Activated CD8-positive, alpha-beta memory T cell treated with anti-CD3 and anti-CD28 coated beads, Interleukin-2, amount 10 ng/mL, durations not matched to agents 7 days and 5 days (primary cell): Measurements from ENCODE around the gene TNFSF13. TPM values are rescaled to one million over a fixed set of nuclear protein-coding genes. Genes with fewer than 3 reads are reported as not detected.

Experiments used
- ATAC-seq: fragments of 150-1000 bp; cut with Tn5 transposase; one replicate; pipeline ENCODE4 v1.10.0; 2021; ENCODE audit warnings: moderate library complexity
- CTCF ChIA-PET: fragments of 350-600 bp; sonication (Branson Sonifier 250); formaldehyde crosslinking; loops from one replicate; lab custom pipeline; 2021; ENCODE audit warnings: antibody characterized with exemption; lab: Charles Lee
- DNase-seq: peaks from one replicate; pipeline ENCODE4 v3.0.0-alpha.2; 2020
- H3K27ac Mint-ChIP-seq: one replicate; pipeline ENCODE4 v1.8.0; 2021; ENCODE audit warnings: mild to moderate bottlenecking, mixed read lengths
- H3K27me3 Mint-ChIP-seq: one replicate; pipeline ENCODE4 v1.8.0; 2021; ENCODE audit warnings: mixed read lengths
- H3K36me3 Mint-ChIP-seq: one replicate; pipeline ENCODE4 v1.8.0; 2021; ENCODE audit warnings: mild to moderate bottlenecking, mixed read lengths
- H3K4me1 Mint-ChIP-seq: one replicate; pipeline ENCODE4 v1.8.0; 2021; ENCODE audit warnings: mixed read lengths
- H3K4me3 Mint-ChIP-seq: one replicate; pipeline ENCODE4 v1.8.0; 2021; ENCODE audit warnings: mild to moderate bottlenecking, moderate library complexity, mixed read lengths
- H3K9me3 Mint-ChIP-seq: one replicate; pipeline ENCODE4 v1.8.0; 2022; ENCODE audit warnings: low read depth, mixed read lengths
- total RNA-seq, 2 experiments: library from RNA; stranded (reverse); gene quantifications; one replicate each; pipeline ENCODE4 v1.2.3, GENCODE V29; 2021

Gene TNFSF13
- total RNA-seq, 2 experiments from 2014 or later = 2.2 to 2.5 TPM

DNA sequence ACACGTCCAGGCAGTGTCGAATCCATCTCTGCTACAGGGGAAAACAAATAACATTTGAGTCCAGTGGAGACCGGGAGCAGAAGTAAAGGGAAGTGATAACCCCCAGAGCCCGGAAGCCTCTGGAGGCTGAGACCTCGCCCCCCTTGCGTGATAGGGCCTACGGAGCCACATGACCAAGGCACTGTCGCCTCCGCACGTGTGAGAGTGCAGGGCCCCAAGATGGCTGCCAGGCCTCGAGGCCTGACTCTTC lies 13.7 kb downstream of the TNFSF13 start:
- Mint-ChIP-seq H3K4me1 (peaks cover 46% of the 10 kb centered on the region), H3K9me3 (no peaks in the 10 kb centered on the region), H3K27ac (peak overlapping the region; percentile 99), H3K27me3 (no peaks in the 10 kb centered on the region), H3K36me3 (peaks cover 59% of the 10 kb centered on the region), H3K4me3 (peak overlapping the region; percentile 95)
- CTCF ChIA-PET = interaction anchor here (1.1 to 3.2 kb wide), 3 partner anchors 9 to 136 kb away, joined by 3 to 19 read pairs (median 6); partner anchors contain the start of gene SENP3
- ATAC-seq (peak; percentile 88), DNase-seq (no peak)

DNA sequence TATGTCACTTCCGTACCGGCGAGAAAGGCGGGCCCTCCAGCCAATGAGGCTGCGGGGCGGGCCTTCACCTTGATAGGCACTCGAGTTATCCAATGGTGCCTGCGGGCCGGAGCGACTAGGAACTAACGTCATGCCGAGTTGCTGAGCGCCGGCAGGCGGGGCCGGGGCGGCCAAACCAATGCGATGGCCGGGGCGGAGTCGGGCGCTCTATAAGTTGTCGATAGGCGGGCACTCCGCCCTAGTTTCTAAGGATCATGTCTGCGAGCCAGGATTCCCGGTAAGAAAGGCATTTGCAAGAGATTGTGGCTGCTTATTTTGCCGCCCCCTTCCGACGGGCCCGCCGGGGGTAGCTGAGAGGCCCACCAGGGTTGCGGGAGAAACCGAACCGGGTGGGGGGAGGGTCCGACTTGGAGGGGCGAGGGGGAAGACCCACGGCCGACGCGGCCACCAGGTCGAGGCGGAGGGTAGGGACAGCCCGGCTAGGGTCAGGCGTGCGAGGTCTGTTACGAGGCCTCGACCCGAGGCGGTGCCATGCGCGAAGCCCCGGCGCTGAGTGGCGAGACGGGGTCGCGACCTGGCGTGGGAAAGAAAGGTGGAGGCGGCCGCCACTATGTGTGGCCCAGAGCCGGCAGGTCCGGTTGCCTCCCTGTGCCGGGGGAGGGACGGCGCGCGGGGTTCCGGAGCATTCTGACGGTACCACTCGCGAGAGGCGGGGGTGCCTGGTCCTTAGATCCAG lies 14.2 kb downstream of the TNFSF13 start:
- Mint-ChIP-seq H3K27me3 (no peaks in the 10 kb centered on the region), H3K27ac (peak overlapping the region; percentile 97), H3K4me1 (peaks cover 51% of the 10 kb centered on the region), H3K36me3 (peaks cover 61% of the 10 kb centered on the region), H3K9me3 (no peaks in the 10 kb centered on the region), H3K4me3 (peak overlapping the region; percentile 95)
- peak; percentile 100 for DNase-seq
- CTCF ChIA-PET = interaction anchor here (1.1 to 3.2 kb wide), 7 partner anchors 8 to 137 kb away, joined by 3 to 19 read pairs (median 11); partner anchors contain the start of genes MPDU1, SENP3 and SOX15
- ATAC-seq = peak; percentile 9

DNA sequence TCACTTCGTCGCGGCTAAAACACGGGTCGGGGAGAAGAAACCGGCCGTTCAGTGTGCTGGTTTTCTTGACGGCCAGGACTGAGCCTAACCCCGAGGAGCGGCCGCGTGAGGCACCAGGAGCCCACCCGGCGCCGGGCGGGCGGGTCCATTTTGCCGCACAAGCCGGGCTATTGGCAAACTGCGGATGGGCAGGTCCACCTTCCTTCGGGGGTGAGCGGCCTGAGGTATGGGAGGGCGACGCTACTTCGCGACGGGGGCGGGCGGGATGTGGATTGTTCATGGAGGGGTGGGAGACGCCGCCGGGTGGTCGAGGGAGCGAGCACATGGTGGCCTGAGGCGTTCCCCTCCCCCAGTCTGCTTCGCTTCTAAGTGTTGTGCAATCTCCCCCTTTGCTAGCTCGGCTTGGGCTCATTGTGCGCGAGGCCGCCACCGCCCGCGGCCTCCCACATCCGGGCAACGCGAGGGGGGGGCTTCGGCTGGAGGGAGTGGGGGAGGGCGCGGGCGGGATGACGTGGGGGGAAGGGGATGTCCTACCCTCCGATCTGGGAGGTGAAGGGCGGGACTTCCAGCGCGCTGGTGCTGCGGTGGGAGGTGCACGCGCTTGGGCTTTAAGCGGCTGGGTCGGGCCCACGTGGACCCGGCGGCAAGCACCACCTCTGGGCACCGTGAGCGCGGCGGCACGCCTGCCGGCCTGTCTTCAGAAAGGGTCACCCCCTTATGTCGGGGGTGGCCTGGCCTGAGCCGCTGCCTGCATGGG lies 15.0 kb downstream of the TNFSF13 start:
- H3K27ac Mint-ChIP-seq = peak overlapping the region; percentile 97
- peak; percentile 32 for ATAC-seq
- no peaks in the 10 kb centered on the region for H3K27me3 Mint-ChIP-seq
- CTCF ChIA-PET = interaction anchor here (1.4 to 3.1 kb wide), 5 partner anchors 11 to 218 kb away, joined by 5 to 15 read pairs (median 11); partner anchors contain the start of genes MPDU1, SENP3, SOX15 and TMEM95
- H3K4me1 Mint-ChIP-seq = peaks cover 59% of the 10 kb centered on the region
- peaks cover 68% of the 10 kb centered on the region for H3K36me3 Mint-ChIP-seq
- peak; percentile 96 for DNase-seq
- H3K9me3 Mint-ChIP-seq = no peaks in the 10 kb centered on the region
- peak overlapping the region; percentile 95 for H3K4me3 Mint-ChIP-seq

DNA sequence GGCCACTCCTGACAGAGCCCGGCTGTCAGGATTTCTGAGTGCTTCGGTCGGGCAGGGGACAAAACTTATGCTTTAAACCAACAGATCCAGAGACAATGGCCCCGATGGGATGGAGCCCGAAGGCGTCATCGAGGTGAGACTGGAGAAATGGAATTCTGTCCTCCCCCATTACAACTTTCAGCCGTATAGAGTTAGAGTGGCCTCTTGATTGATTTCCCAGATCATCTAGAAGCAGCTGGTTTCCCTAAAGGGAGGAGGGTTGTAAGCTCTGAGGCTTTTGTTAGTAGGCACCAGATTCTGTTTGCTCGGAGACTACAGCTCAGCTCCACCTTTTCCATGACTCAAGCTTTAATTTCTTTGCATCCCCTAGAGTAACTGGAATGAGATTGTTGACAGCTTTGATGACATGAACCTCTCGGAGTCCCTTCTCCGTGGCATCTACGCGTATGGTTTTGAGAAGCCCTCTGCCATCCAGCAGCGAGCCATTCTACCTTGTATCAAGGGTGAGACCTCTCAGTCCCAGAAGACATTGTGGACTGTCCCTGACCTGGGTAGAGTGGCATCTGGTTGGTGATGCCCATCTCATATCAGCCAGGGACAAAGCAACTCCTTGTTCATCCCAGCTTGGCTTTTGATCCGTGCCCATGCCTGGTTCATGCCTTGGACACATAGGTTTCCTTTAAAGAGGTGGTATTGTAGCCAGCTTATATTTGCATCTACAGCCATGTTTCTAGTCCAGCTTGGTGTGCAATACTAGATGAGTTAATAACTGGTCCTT lies 15.8 kb downstream of the TNFSF13 start:
- Mint-ChIP-seq H3K36me3 (peaks cover 72% of the 10 kb centered on the region), H3K4me3 (peak overlapping the region; percentile 95), H3K27ac (peak overlapping the region; percentile 66), H3K9me3 (no peaks in the 10 kb centered on the region), H3K27me3 (no peaks in the 10 kb centered on the region), H3K4me1 (peaks cover 67% of the 10 kb centered on the region)
- ATAC-seq (no peak), DNase-seq (peak; percentile 39)
- CTCF ChIA-PET = interaction anchor here (1.4 to 3.1 kb wide), 5 partner anchors 10 to 219 kb away, joined by 5 to 15 read pairs (median 11); partner anchors contain the start of genes MPDU1, SENP3, SOX15 and TMEM95

DNA sequence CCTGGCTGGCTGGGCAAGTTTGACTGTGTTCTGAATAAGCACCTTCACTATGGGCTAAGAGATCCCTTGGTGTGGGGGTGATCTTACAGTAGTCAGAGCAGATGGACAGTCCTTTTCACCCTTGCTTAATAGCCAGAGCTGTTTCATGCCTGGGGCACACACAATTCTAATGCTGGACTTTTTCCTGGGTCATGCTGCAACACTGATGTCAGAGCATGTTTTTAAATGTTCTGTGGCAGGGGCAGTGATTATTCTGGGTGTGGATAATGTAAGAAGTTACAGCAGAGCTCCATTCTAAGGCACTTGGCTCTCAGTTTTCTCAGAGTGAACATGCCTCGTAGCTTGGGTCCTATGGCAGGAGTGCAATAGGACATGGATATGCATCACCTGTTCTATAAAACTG lies 16.9 kb downstream of the TNFSF13 start:
- H3K27me3 Mint-ChIP-seq = no peaks in the 10 kb centered on the region
- H3K4me3 Mint-ChIP-seq = peak overlapping the region; percentile 95
- ATAC-seq (no peak), DNase-seq (no peak)
- peak overlapping the region; percentile 66 for H3K27ac Mint-ChIP-seq
- CTCF ChIA-PET = interaction anchor here (1.0 to 3.1 kb wide), 5 partner anchors 8 to 251 kb away, joined by 3 to 14 read pairs (median 3); partner anchors contain the start of genes MPDU1, SENP3 and SOX15
- no peaks in the 10 kb centered on the region for H3K9me3 Mint-ChIP-seq
- H3K4me1 Mint-ChIP-seq = peaks cover 72% of the 10 kb centered on the region
- peaks cover 73% of the 10 kb centered on the region for H3K36me3 Mint-ChIP-seq

DNA sequence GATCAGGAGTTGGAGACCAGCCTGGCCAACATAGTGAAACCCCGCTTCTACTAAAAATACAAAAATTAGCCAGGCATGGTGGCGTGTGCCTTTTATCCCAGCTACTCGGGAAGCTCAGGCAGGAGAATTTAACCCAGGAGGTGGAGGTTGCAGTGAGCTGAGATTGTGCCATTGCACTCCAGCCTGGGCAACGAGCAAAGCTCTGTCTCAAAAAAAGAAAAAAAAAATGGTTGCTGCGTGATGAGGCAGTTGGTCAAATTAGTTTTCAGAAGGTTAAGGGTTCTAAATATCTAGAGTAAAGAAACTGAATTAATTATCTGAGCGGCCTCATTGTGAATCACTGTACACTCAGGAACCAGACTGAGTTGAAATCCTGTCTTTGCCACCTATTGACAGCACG lies 17.4 kb downstream of the TNFSF13 start:
- no peak for DNase-seq
- ATAC-seq = no peak
- peaks cover 77% of the 10 kb centered on the region for H3K4me1 Mint-ChIP-seq
- peak overlapping the region; percentile 66 for H3K27ac Mint-ChIP-seq
- no peaks in the 10 kb centered on the region for H3K9me3 Mint-ChIP-seq
- no peaks in the 10 kb centered on the region for H3K27me3 Mint-ChIP-seq
- peak overlapping the region; percentile 95 for H3K4me3 Mint-ChIP-seq
- CTCF ChIA-PET = interaction anchor here (1.0 to 3.1 kb wide), 4 partner anchors 7 to 251 kb away, joined by 3 to 14 read pairs (median 3); partner anchors contain the start of genes MPDU1 and SENP3
- H3K36me3 Mint-ChIP-seq = peaks cover 73% of the 10 kb centered on the region

DNA sequence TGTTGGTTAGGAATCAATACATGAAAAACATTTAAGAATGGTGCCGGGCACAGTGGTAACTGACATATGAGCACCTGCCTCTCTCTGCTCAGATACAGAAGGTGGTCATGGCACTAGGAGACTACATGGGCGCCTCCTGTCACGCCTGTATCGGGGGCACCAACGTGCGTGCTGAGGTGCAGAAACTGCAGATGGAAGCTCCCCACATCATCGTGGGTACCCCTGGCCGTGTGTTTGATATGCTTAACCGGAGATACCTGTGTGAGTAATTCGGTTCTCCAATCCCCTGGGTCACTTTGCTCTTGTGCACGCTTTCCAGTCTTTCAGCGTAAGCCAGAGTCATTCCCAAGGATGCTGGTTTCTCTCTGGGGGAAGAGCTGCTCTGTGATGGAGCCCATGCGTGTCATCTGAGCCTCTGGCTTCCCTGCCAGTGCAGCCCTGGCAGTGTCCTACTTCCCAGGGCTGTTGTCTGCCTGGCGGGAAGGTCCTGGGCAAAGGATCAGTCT lies 17.9 kb downstream of the TNFSF13 start:
- H3K4me1 Mint-ChIP-seq = peaks cover 78% of the 10 kb centered on the region
- H3K9me3 Mint-ChIP-seq = no peaks in the 10 kb centered on the region
- peaks cover 73% of the 10 kb centered on the region for H3K36me3 Mint-ChIP-seq
- peak overlapping the region; percentile 66 for H3K27ac Mint-ChIP-seq
- DNase-seq = peak; percentile 40
- H3K4me3 Mint-ChIP-seq = peak overlapping the region; percentile 95
- CTCF ChIA-PET = interaction anchor here (0.7 to 1.5 kb wide), 3 partner anchors 35 to 252 kb away, joined by 3 read pairs; no protein-coding TSS in a partner anchor
- no peak for ATAC-seq
- no peaks in the 10 kb centered on the region for H3K27me3 Mint-ChIP-seq

DNA sequence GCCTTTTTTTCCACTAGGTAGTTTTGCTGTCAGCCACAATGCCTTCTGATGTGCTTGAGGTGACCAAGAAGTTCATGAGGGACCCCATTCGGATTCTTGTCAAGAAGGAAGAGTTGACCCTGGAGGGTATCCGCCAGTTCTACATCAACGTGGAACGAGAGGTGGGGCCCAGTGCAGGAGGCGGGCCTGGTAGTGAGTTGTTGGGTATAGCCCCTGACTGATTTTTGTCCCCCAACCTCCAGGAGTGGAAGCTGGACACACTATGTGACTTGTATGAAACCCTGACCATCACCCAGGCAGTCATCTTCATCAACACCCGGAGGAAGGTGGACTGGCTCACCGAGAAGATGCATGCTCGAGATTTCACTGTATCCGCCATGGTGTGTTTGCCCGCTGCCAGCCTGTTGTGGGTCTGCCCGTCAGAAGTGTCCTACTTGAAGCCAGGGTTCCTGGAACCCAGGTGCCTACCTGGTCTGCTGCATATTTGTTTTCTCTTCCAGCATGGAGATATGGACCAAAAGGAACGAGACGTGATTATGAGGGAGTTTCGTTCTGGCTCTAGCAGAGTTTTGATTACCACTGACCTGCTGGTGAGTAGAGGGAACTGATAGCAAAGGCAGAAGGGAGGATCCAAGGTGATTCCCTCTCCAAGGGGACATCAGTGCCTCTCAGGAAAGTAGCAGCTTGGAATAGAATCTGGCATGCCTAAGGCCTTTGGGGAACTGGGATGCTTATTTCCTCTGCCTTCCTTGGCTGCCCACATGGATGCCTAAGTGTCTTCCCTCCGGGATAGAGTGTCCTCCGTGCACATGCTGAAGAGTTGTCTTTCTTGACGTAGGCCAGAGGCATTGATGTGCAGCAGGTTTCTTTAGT lies 19.0 kb downstream of the TNFSF13 start:
- ATAC-seq = no peak

DNA sequence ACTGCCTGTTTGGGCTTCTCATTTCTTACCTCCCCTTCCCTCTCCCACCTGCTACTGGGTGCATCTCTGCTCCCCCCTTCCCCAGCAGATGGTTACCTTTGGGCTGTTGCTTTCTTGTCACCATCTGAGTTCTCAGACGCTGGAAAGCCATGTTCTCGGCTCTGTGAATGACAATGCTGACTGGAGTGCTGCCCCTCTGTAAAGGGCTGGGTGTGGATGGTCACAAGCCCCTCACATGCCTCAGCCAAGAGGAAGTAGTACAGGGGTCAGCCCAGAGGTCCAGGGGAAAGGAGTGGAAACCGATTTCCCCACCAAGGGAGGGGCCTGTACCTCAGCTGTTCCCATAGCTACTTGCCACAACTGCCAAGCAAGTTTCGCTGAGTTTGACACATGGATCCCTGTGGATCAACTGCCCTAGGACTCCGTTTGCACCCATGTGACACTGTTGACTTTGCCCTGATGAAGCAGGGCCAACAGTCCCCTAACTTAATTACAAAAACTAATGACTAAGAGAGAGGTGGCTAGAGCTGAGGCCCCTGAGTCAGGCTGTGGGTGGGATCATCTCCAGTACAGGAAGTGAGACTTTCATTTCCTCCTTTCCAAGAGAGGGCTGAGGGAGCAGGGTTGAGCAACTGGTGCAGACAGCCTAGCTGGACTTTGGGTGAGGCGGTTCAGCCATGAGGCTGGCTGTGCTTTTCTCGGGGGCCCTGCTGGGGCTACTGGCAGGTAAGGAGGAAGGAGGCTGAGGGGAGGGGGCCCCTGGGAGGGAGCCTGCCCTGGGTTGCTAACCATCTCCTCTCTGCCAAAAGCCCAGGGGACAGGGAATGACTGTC lies 20.7 kb downstream of the TNFSF13 start, which contains the start of gene CD68:
Gene CD68, plus strand, starts transcription at position 638 of the 833 bp plus-strand sequence. Its CDS starts 40 bp downstream, at position 678.
- CTCF ChIA-PET = interaction anchor here (0.8 to 2.1 kb wide), 8 partner anchors 10 to 283 kb away, joined by 3 to 9 read pairs (median 3); partner anchors contain the start of genes SENP3, SOX15 and TP53
- Mint-ChIP-seq H3K4me1 (peaks cover 87% of the 10 kb centered on the region), H3K4me3 (peak within 1 kb of the TSS; percentile 71), H3K27me3 (no peaks in the 10 kb centered on the region), H3K36me3 (peaks cover 64% of the 10 kb centered on the region), H3K9me3 (no peaks in the 10 kb centered on the region), H3K27ac (peak within 1 kb of the TSS; percentile 92)
- ATAC-seq (peak; percentile 52), DNase-seq (peak; percentile 87)

More for the DNA sequence above, 19.0 kb downstream of the TNFSF13 start:
- peak overlapping the region; percentile 92 for H3K27ac Mint-ChIP-seq
- peak; percentile 41 for DNase-seq
- H3K9me3 Mint-ChIP-seq = no peaks in the 10 kb centered on the region
- H3K4me1 Mint-ChIP-seq = peaks cover 83% of the 10 kb centered on the region
- H3K36me3 Mint-ChIP-seq = peaks cover 74% of the 10 kb centered on the region
- peak overlapping the region; percentile 2 for H3K4me3 Mint-ChIP-seq
- H3K27me3 Mint-ChIP-seq = no peaks in the 10 kb centered on the region
- CTCF ChIA-PET = interaction anchor here (0.7 kb wide), 1 partner anchor 63 kb away, joined by 3 read pairs; no protein-coding TSS in a partner anchor

DNA sequence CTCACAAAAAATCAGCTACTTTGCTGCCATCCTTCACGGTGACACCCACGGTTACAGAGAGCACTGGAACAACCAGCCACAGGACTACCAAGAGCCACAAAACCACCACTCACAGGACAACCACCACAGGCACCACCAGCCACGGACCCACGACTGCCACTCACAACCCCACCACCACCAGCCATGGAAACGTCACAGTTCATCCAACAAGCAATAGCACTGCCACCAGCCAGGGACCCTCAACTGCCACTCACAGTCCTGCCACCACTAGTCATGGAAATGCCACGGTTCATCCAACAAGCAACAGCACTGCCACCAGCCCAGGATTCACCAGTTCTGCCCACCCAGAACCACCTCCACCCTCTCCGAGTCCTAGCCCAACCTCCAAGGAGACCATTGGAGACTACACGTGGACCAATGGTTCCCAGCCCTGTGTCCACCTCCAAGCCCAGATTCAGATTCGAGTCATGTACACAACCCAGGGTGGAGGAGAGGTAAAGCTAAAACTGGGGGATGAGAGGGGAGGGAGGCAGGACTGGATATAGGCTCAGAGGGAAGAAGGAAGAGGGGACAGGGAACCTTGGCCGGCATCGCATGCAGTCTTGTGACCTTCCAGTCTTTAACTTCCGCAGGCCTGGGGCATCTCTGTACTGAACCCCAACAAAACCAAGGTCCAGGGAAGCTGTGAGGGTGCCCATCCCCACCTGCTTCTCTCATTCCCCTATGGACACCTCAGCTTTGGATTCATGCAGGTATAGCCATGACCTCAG lies 21.5 kb downstream of the TNFSF13 start:
- Mint-ChIP-seq H3K9me3 (no peaks in the 10 kb centered on the region), H3K4me1 (peaks cover 84% of the 10 kb centered on the region), H3K36me3 (peaks cover 61% of the 10 kb centered on the region), H3K4me3 (peak overlapping the region; percentile 71), H3K27me3 (no peaks in the 10 kb centered on the region), H3K27ac (peak overlapping the region; percentile 92)
- CTCF ChIA-PET = interaction anchor here (0.8 to 2.1 kb wide), 10 partner anchors 9 to 284 kb away, joined by 3 to 9 read pairs (median 4); partner anchors contain the start of genes SENP3, SOX15 and TP53
- DNase-seq (peak; percentile 69), ATAC-seq (no peak)
